Measurements from ENCODE around the gene WNK3. TPM values are rescaled to one million over a fixed set of nuclear protein-coding genes. Genes with fewer than 3 reads are reported as not detected.
A peak's percentile ranks its signal among the peaks of the same experiment; 100 is the strongest.

WNK3 gene
- polyA plus RNA-seq, 4 donors, result 3.9 to 5.1 (median 4.5) TPM

DNA sequence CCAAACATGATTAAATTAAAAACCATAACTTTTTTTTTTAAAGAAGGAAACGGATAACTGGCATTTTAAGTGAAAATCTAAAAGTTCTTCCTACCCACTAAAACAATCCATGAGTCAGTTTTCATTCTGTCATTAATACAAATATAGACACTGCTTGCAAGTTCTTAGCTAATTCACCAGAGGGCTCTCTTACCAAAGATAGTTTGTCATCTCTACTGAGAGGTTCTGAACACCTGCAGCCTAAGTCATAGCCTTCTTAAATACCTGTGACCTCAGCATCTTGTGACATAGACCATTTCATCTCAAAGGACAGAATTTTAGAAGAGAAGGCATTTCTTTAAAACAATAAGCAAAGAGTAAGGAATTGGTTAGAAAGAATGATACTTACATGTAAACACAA is 109.5 kb downstream of the WNK3 start:
- DNase-seq (ENCODE audit: low read depth in 4 of 4, low spot score in 3 of 4), result no peak

DNA sequence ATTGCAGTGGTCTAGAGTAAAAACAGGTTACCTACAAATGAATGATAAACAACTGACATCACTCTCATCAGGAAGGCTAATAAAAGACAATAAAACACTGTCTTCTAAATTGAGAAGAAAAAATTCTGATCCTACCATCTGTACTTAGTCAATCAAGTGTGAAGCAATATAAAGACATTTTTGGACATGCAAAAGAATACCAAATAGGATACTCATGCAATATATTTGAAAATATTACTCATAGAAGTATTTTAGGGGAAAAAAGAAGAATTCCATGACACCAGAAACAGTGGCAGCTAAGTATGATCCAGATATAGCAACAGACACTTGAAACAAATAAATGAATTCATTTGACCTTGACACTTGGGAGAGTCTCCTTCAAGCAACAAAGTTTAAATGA is 111.0 kb downstream of the WNK3 start:
- no peak for DNase-seq (ENCODE audit: low read depth in 4 of 4, low spot score in 3 of 4)

DNA sequence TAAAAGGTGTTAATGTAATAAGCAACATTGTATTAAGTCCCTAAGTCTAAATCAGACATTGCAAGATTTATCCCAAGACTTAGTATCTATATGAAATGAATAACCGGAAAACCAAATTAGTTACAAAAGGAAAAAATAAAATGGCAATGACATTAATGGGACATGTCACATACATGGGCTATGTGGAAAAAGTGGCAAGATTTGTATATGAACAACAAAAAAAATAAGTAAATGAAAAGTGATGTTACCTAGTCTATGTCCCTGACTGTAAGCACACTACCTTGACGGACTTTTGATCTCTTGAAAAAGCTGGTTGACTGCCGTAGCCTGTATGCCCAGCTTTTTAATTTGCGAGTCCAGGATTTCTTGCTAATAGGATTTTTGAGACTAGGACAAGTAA is 119.3 kb downstream of the WNK3 start:
- DNase-seq (ENCODE audit: low read depth in 4 of 4, low spot score in 3 of 4), result no peak

DNA sequence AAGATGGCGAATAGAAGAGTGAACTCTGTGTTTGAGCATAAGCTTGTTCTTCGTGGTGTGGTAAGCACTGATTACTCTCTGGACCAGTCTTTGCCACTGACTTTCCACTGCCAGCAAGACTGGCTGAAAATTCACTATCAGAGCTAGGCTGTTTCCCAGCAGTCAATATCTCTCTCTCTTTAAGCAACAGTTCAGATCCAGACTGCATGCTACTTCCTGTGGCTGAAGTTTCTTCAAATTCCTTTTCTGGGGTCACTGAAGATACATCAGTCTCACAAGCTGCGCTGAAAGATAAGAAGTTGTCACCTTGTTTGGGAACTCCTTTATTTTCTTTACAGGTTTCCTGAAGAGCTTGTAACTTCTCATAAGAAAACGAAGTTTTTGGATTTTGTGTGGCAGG is 120.8 kb downstream of the WNK3 start:
- no peak for DNase-seq (ENCODE audit: low read depth in 4 of 4, low spot score in 3 of 4)

DNA sequence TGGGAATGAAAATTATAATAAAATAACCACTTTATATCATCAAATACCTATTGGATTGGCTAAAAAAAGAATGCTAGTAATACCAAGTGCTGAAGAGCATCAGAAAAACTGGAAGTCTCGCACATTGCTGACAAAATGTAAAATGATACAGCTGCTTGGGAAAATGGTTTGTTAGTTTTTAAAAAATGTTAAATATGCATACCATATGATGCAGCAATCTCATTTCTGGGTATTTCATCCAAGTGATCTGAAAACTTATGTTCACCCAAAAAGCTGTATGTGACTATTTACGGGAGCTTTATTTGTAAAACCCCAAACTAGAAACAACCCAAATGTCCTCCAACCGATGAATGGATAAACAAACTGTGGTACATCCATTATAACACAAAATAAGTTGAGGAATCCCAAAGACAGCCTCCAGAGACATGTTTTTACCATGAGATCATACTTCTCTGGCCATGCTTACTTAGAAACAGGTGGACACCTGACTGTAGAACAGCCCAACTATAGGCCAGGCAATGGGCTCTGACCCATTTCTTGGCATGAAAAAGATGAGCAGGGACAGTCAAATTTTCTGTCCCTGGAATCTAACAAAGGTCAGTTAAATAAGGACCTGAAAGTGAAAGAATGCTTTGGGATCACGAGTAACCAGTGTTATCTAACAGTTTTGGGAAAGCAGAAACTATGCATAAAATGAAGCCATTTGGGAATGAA is 127.3 kb downstream of the WNK3 start:
- DNase-seq (ENCODE audit: low read depth in 4 of 4, low spot score in 3 of 4), result no peak

DNA sequence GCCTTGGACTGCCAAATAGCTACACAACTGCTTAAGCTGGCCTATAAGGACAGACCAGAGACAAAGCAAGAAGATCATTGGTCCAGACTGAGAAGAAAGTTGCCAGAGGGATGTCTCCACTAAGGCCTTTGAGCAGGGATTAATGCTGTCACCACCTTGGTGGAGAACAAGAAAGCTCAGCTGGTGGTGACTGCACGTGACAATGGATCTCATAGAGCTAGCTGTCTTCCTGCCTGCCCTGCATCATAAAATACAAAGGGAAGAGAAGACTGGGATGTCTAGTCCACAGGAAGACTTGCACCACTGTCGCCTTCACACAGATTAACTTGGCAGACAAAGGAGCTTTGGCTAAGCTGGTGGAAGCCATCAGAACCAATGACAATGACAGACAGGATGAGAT is 134.3 kb downstream of the WNK3 start:
- no peak for DNase-seq (ENCODE audit: low read depth in 4 of 4, low spot score in 3 of 4)

DNA sequence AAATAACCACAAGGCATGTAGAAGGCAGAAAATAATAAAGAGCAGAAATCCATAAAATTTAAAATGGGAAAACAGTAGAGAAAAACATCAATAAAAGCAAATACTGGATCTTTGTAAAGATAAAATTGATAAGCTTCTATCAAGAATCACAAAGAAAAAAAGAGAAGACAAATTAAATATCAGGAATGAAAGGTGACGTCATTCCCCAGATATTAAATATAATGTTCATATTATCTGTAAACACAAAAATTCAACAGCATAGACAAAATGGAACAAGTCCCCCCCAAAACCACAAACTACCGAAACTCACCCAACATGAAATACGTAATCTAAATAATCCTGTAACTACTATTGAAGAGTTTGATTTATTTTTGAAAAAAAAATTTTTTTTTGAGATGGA is 144.2 kb downstream of the WNK3 start:
- DNase-seq (ENCODE audit: low read depth in 4 of 4, low spot score in 3 of 4), result no peak

DNA sequence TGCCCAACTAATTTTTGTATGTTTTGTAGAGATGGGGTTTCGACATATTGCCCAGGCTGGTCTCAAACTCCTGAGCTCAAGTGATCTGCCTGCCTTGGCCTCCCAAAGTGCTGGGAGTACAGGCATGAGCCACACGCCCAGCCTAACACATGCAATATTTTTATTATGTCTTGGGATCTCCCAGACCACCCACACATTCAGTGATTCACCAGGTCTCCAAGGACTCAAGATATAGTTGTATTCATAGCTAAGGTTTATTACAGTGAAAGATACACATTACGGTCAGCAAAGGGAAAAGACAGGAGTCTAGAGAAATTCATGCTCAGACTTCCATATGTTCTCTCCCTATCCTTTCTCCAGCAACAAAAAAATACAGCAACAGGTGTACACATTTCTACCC is 149.3 kb downstream of the WNK3 start:
- DNase-seq (ENCODE audit: low read depth in 4 of 4, low spot score in 3 of 4), result no peak

DNA sequence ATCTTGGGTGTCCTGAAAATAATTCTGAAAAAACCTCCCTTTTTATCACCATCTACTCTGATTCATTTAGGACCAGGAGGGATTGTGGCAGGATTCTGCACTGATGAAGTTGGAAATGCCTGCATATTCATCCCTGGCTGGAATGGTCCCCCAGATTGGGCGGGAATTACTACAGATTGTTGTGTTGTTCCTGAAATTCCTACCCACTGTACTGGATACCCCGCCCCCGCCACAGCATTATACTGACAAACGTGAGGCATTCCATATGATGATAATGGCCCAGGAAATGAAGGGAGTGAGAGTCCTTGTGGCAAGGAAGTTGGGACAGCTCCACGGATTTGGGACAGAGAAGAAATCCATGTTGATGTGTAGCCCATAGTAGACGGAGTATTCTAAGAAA is 159.6 kb downstream of the WNK3 start:
- DNase-seq (ENCODE audit: low read depth in 4 of 4, low spot score in 3 of 4), result no peak

DNA sequence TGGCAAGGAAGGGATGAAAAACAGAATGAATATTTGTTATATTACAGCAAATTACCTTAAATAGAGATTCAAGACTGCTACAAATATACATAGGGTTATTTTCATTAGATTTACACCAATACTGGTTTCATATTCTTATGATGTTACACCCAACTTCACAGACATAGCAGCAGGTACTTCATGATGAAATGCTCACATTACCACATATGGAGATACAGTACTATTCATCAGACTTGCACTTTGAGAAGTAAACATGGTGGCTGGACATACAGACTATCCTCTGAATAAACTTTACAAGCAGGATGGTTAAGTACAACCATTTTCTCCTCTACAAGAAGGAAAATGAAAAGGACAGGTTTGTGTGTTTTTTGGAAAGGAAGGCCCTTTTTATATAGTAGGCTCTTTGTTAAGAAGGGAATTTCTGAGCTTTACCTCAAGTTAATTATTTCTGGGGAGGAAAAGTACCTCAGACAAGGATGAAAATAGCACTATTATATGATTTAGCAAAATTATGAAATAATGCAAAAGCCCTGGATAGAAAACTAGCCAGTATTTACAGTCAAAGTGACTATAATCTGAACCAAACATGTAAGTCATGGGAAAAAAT is 162.8 kb downstream of the WNK3 start:
- no peak for DNase-seq (ENCODE audit: low read depth in 4 of 4, low spot score in 3 of 4)

DNA sequence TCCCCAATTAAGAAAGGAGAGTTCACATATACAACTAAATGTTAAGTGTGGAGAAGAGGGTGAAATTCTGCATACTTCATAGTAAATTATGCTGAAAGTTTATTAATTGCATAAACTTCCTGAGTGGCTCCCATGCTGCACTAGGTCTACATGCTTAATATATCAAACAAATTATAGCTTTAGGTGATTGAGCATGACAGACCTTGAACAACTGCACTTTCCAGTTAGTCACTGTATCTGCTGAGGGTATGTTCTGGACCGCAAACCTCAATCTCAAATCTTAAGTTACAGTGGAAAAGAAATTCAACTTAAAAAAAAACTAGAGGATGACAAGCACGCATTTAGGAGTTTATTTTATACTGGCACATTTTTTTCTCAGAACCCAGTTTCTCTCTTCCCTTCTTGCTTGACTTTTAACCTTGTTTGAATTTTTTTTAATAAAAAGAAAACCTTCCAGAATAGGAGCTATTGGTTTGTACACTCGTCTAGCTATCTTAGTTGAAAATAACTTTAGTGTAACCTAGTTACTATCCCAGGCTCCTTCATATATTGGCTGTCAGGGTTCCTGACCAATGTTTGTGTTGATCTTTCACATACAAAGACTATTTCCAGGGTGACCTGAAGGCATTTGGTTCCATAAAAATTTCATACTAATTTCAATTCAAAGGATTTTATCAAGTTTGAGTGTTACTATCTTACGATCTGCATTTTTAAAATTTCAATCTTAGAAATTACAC is 164.6 kb downstream of the WNK3 start:
- DNase-seq (ENCODE audit: low read depth in 4 of 4, low spot score in 3 of 4), result no peak

DNA sequence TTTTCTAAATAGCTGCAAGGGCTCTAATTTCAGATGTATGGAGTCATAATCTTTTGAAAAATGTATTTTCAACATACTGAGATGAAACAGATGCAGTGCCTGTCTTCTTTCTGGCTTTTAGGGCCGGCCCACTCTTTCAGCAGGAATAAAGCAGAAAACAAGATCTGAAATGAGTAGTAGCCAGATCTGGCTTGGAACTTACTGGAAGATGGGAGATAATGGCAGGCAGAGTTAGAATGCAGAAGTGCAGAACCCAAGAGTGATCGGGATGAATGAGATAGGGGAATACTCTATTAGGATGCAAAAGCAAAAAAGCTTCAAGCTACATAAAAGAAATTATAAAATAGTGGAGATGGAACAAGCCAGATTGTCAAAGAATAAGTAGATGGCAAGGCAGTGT is 173.4 kb downstream of the WNK3 start:
- DNase-seq (ENCODE audit: low read depth in 4 of 4, low spot score in 3 of 4), result no peak

DNA sequence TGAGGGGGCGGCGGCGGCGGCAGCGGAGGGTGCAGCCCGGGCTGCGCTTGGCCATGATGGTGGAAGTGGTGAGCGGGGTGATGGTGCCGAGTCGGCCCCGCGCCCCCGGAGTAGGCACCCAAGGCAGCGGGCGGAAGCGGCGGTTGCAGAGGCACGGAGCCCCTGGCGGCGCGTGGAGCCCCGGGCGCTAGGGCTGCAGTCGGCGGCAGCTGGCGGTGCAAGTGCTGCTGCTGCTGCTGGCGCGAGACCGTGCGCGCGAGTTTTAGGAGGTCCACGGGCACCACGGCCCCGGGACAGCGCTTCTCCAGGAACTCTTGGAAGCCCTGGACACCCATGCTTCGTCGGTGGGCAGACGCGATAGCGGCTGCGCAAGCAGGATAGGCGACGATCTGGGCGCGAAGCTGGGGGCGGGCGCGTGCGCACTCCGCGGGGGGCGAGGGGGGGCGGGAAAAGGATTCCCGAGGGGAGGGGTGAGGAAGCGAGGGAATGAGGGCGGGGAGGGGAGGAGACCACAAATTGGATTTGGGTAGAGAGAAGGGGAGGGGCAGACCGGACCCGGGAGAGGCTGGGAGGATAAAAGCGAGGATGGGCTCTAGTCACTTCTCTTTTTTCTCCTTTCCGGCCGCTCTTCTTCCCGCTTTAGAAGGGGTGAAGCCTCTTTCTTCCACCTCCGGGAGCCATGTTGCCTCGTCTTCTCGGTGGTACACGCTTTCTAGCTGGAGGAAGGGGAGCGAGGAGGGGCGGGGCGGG is 174.8 kb downstream of the WNK3 start, which contains the start of gene FAM120C:
FAM120C (minus strand) TSS at position 391 of the 750 bp plus-strand sequence; CDS start at position 335, 56 bp downstream.
- DNase-seq (ENCODE audit: low read depth in 4 of 4, low spot score in 3 of 4), result peak; percentile 41 to 66 (median 54)

DNA sequence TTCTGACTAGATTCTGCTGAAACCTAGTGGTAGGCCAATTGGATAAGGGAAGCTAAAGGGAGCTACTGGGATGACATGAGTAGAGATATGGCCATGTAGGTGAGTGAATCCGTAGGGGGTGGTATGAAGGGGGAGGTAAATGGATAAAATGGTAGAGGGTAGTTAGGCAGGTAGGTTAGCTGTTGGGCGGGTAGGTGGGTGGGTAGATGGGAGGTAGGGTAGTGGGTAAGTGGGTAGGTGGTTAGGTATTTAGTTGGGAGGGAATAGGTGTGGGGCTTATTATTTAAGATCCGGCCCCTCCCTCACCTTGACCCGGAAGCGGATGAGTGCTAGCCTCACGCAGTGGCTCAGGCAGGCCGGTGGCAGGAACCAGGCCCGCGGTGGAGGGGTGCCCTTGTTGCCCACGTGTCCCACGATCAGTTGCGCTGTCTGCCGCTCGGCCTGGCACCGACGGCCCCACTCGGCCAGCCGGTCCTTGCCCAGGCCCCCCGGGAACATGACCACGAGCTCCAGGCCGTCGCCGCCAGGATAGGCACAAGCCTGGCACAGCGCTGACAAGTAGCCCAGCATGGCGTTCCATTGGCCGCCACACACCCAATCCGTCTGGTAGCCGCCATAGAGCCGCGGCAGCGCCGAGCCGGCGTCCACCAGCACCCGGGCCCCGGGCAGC is 175.5 kb downstream of the WNK3 start:
- no peak for DNase-seq (ENCODE audit: low read depth in 4 of 4, low spot score in 3 of 4)

DNA sequence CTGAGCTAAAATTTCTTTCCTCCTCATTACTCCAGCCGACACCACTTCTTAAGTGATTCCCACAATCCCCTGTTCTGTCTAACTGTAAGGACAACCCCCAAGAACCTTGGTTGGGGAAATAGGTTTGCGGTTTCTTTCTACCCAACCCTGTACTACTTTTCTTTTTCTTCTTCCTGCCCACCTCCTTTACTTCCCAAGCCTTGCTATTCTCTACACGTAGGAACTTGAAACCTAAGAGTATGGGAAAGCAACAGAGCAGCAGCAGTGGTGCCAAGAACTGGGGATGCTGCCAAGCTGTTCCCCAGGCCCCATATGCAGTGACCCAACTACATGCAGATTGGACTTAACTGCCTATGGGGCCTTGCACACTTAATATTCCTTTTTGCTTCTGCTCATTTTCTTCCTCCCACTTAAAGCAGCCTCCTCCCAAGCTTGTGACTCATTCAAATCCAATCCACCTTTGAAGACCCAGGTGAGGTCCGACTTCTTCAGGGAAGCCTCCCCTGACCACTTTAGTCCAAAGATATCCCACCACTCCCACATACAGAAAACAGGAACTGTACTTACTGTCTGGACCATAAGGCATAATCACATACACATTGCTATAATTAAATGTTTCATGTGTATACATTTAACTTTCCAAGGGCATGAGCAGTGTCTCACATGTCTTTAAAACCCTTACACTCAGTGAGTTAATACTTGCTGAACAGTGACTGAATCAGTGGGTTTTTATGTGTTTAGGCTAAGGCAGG is 176.5 kb downstream of the WNK3 start:
- DNase-seq (ENCODE audit: low read depth in 4 of 4, low spot score in 3 of 4), result no peak

DNA sequence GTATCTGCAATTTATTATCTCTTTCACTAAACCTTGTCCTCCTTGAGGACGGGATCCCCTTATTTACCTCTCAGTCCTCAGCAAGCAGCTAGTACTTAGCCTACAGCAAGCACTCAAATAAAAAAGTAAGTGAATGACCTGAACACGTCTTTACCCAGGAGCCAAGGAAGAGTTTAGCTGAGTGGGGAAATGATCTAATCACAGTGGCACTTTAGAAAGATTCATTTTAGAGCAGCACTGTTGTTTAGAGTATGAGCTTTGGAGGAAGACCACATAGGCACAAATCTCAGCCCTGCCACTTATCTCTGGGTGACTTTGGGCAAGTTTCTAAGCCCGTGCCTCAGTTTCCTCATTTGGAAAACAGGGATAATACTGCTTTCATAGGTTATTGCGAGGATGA is 177.4 kb downstream of the WNK3 start:
- DNase-seq (ENCODE audit: low read depth in 4 of 4, low spot score in 3 of 4), result no peak

DNA sequence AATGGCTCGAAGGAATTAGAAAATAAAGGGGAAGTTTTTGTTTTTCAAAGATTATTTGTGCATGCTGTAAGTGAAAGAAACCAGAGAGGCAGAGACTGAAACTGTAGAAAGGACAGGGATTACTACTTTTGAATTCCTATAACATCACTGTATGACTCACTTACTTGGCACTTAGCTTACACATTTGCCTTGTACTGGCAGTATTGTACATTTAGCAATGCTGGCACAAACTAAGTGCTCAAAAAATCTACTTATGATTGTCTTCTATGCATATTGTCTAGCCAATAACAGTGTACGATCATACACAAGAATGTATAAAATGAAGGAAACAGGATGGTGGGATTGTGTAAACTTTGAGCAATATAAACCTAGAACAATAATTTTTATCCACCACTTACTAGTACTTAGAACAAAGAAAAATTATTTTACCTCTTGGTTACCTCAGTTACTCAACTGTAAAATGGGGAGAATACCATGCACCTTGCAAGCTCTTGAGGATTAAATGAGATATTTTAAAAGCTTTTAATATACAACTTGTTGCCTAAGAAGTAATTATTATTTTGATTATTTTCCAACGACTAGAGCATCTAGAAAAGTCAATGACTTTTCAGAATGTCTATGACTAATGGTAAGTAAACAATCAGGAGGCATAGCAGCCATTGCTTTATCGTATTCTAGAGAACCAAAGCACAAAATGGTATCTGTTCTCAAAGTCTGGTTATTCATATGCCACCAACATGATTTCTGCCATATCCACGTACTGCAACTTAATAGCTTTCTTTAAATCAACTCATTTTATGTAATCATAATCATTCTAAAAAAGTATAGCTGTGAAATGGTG is 179.5 kb downstream of the WNK3 start:
- DNase-seq (ENCODE audit: low read depth in 4 of 4, low spot score in 3 of 4), result no peak

DNA sequence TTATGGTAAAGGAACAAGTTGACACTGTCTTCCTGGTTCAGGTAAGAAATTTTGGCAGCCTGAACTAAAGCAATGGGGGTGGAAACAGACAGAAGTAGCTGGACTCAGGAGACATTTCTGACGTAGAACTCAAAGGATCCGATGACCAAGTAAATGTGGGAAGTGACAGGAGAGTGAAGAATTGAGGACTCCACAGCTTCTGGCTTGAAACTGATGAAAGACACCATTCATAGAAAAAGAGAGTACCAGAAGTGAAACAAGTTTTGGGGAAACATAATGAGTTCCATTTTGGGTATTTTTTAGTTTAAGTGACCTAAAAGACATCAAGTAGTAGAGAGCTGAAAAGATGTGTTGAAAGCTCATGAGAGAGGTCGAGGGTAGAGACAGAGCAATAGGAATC is 180.5 kb downstream of the WNK3 start:
- DNase-seq (ENCODE audit: low read depth in 4 of 4, low spot score in 3 of 4), result no peak

DNA sequence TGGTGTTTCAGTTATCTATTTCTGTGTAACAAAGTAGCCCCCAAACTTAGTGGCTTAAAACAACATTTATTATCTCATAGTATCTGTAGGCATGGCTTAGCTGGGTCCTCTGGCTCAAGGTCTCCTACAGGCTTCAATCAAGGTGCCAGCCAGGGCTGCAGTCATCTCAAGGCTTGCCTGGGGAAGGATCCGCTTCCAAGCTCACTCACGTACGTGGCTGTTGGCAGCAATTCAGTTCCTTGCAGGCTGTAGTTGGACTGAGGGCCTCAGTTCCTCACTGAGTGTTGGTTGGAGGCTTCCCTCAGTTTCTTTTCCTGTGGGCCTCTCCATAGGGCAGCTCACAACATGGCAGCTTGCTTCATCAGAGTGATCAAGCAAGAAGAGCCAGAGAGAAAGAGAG is 184.1 kb downstream of the WNK3 start:
- no peak for DNase-seq (ENCODE audit: low read depth in 4 of 4, low spot score in 3 of 4)
